ENCODE results near the gene RAPSN.

RAPSN gene

DNA sequence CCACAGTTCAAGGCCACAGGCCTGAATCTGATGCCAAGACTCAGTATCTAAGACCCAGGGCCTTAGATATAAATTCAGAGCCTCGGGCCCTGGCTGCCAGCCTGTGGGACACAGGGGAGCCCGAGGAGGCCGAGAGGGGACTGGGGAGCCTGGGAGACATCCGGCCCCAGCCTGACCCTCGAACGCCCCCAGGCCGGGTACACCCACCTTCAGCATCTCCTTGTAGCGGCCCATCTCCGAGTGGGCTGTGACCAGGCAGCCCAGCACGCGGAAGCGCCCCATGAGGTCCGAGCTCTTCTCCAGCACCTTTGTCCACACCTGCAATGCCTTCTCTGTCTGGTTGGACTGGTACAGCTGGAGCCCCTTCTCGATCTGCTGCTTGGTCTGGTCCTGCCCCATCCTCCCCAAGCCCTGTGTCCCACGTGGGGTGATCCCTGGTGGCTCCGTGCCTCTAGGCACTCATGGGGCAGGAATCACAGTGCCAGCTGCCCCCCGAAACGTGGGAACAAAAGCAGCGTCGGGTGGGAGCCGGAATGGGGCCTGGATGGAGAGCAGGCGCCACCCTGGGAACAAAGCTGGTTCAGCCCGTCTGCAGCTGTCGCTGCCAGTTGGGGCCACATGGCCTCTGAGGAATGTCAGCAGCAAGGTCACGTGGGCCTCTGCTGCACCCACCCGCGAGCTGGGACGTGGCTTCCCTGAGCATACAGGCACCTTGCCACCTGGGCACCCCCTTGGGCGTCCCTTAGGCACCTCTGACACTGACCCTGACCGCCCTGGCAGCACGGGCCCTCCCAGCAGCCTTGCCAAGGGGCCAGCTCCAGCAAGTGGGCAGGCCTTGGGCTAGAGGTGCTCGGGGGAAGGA, at the start of gene RAPSN:
Gene RAPSN (minus strand): TSS at position 571 of the 862 bp plus-strand sequence. CDS start 172 bp downstream, at position 399.
- TF ChIP-seq, protein P1, sequence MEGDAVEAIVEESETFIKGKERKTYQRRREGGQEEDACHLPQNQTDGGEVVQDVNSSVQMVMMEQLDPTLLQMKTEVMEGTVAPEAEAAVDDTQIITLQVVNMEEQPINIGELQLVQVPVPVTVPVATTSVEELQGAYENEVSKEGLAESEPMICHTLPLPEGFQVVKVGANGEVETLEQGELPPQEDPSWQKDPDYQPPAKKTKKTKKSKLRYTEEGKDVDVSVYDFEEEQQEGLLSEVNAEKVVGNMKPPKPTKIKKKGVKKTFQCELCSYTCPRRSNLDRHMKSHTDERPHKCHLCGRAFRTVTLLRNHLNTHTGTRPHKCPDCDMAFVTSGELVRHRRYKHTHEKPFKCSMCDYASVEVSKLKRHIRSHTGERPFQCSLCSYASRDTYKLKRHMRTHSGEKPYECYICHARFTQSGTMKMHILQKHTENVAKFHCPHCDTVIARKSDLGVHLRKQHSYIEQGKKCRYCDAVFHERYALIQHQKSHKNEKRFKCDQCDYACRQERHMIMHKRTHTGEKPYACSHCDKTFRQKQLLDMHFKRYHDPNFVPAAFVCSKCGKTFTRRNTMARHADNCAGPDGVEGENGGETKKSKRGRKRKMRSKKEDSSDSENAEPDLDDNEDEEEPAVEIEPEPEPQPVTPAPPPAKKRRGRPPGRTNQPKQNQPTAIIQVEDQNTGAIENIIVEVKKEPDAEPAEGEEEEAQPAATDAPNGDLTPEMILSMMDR (conservative IDR thresholded peaks at IDR 0.05; ENCODE audit: low read depth, low read length): no peak
- no peak within 1 kb of the TSS for H3K4me3 ChIP-seq (ENCODE audit: low read depth, low read length)

GRCh38 chr11:47498149-47498548, 49.2 kb upstream of the RAPSN start:
- no peak for DNase-seq (ENCODE audit: low read depth)
- TF ChIP-seq, protein P1 (conservative IDR thresholded peaks at IDR 0.05; ENCODE audit: low read depth, low read length): no peak
- no peak overlapping the region for H3K4me3 ChIP-seq (ENCODE audit: low read depth, low read length)

More for the DNA sequence above, at the start of gene RAPSN:
- DNase-seq (ENCODE audit: low read depth): no peak

DNA sequence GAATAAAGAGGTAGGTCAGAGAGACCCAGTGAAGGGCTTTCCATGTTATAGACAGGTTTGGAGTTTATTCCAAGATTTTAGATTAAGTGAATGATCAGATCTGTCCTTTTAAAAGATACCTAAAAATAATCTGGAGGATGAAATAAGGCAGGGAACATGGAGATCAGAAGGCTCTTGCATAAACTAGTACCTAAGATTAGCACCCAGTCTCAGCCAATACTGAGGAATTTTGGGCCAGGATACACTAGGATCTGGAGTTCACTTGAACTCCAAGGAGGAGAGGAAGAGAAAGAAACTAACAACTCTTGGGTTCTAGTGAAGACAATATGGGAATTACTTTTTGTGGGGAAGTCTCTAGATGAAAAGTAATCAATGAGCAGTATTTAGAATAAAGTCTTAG, 47.9 kb upstream of the RAPSN start:
- no peak for DNase-seq (ENCODE audit: low read depth)
- no peak overlapping the region for H3K4me3 ChIP-seq (ENCODE audit: low read depth, low read length)
- TF ChIP-seq, protein P1 (conservative IDR thresholded peaks at IDR 0.05; ENCODE audit: low read depth, low read length): no peak

DNA sequence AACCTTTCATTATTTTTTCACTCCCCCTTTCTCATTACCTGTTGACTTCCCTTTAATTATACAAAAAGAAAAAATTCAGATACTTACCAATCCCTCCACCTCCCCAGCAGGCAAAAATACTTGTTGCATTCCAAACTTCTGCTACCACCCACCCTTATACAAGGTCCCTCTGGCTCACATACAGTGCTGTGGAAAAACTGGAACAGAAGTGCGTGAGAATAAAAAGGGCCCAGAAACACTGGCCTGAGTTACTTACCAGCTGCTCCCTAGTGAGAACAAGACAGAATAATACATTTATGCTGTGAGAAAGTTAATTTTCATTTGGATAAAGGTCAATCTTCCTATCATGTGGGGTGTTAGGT, 46.9 kb upstream of the RAPSN start:
- no peak overlapping the region for H3K4me3 ChIP-seq (ENCODE audit: low read depth, low read length)
- no peak for DNase-seq (ENCODE audit: low read depth)
- TF ChIP-seq, protein P1 (conservative IDR thresholded peaks at IDR 0.05; ENCODE audit: low read depth, low read length): no peak

- TF ChIP-seq, protein P1 (conservative IDR thresholded peaks at IDR 0.05; ENCODE audit: low read depth, low read length): no peak
- DNase-seq (ENCODE audit: low read depth): peak; percentile 73
- no peak overlapping the region for H3K4me3 ChIP-seq (ENCODE audit: low read depth, low read length)
Observed at GRCh38 chr11:47495011-47495855, 46.3 kb upstream of the RAPSN start.

DNA sequence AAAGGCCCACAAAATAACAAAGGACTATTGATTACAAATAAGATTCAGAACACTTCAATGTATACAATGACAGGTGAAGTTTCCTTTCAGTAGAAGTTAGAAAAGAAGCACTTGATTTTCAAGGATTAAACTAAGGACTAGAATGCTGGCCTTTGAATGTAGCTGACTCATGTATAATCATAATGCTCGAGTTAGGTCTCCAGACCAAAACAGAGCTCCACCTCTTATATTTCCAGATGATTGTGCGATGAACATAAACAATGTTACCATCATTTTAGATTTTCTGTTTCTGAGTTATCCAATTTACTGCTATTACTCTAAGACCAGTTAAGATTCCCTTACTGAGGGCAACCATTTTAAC, 40.4 kb upstream of the RAPSN start:
- DNase-seq (ENCODE audit: low read depth): no peak
- TF ChIP-seq, protein P1 (conservative IDR thresholded peaks at IDR 0.05; ENCODE audit: low read depth, low read length): no peak
- no peak overlapping the region for H3K4me3 ChIP-seq (ENCODE audit: low read depth, low read length)
